C4-2B (cell line): ENCODE measurements around the gene SNX21.
"Not testable (repeated sequence)": the region's sequence is repeated elsewhere in the genome, so short reads cannot be mapped to it uniquely, and the experiment has no call there.

Experiments
- ZFX ChIP-seq: fragments of 450-650 bp; IDR thresholded peaks from 2 replicates; pipeline ENCODE4 v1.6.1; 2017
- TF ChIP-seq, protein P1 (sequence below): fragments of 450-650 bp; conservative IDR thresholded peaks from 2 replicates; pipeline ENCODE4 v1.5.1; 2017; ENCODE audit warnings: mild to moderate bottlenecking

DNA sequence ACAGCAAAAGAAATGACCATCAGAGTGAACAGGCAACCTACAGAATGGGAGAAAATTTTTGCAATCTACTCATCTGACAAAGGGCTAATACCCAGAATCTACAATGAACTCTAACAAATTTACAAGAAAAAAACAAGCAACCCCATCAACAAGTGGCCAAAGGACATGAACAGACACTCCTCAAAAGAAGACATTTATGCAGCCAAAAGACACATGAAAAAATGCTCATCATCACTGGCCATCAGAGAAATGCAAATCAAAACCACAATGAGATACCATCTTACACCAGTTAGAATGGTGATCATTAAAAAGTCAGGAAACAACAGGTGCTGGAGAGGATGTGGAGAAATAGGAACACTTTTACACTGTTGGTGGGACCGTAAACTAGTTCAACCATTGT, 36.1 kb upstream of the SNX21 start:
- TF ChIP-seq, protein P1, sequence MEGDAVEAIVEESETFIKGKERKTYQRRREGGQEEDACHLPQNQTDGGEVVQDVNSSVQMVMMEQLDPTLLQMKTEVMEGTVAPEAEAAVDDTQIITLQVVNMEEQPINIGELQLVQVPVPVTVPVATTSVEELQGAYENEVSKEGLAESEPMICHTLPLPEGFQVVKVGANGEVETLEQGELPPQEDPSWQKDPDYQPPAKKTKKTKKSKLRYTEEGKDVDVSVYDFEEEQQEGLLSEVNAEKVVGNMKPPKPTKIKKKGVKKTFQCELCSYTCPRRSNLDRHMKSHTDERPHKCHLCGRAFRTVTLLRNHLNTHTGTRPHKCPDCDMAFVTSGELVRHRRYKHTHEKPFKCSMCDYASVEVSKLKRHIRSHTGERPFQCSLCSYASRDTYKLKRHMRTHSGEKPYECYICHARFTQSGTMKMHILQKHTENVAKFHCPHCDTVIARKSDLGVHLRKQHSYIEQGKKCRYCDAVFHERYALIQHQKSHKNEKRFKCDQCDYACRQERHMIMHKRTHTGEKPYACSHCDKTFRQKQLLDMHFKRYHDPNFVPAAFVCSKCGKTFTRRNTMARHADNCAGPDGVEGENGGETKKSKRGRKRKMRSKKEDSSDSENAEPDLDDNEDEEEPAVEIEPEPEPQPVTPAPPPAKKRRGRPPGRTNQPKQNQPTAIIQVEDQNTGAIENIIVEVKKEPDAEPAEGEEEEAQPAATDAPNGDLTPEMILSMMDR = not testable (repeated sequence)
- not testable (repeated sequence) for TF ChIP-seq ZFX
